IMR-90 (cell line): ENCODE results near the gene SDK1. TPM values are rescaled to one million over a fixed set of nuclear protein-coding genes. Genes with fewer than 3 reads are reported as not detected.

Source experiments
- ATAC-seq: fragments of 200-7000 bp; cut with Tn5 transposase; 2 replicates; pipeline ENCODE4 v1.9.1; 2020; ENCODE audit warnings: low read depth, mild to moderate bottlenecking, moderate library complexity
- BruUV-seq: library from RNA; stranded (reverse); fragments of 400-500 nt; replicated peaks from 2 replicates; lab custom pipeline; 2021; lab: Mats Ljungman, UMichigan
- CTCF ChIA-PET: fragments of 300-600 bp; formaldehyde crosslinking; extraction: SDS; loops from one replicate; lab custom pipeline; 2021; ENCODE audit warnings: antibody characterized with exemption; lab: Yijun Ruan, JAX
- POLR2A ChIA-PET: fragments of 300-600 bp; sonication (Branson Sonifier 250); formaldehyde crosslinking; loops from one replicate; lab custom pipeline; 2022; ENCODE audit warnings: antibody characterized with exemption; ENCODE audit not compliant: unreplicated experiment; lab: Charles Lee
- DNase-seq: peaks from one replicate; pipeline ENCODE4 v3.0.0; 2013
- H2AFZ ChIP-seq: replicated peaks from 2 replicates; pipeline ENCODE3; 2013; ENCODE audit warnings: low read length, mild to moderate bottlenecking; ENCODE audit not compliant: poor library complexity
- H2AK5ac ChIP-seq: 2 replicates; pipeline ENCODE4 v1.6.1; 2013; ENCODE audit warnings: low read depth, low read length, inconsistent platforms
- H2AK9ac ChIP-seq: replicated peaks from 2 replicates; pipeline ENCODE3; 2013; ENCODE audit warnings: mild to moderate bottlenecking, low read depth, low read length, moderate library complexity; ENCODE audit not compliant: poor library complexity
- H2BK120ac ChIP-seq: 2 replicates; pipeline ENCODE4 v1.6.1; 2013; ENCODE audit warnings: low read depth, low read length, inconsistent platforms
- H2BK15ac ChIP-seq: 3 replicates; pipeline ENCODE4 v1.6.1; 2013; ENCODE audit warnings: low read depth, low read length, inconsistent platforms
- H2BK20ac ChIP-seq: 2 replicates; pipeline ENCODE4 v1.6.1; 2013; ENCODE audit warnings: low read depth, mild to moderate bottlenecking, inconsistent platforms, low read length, moderate library complexity
- H2BK5ac ChIP-seq: 2 replicates; pipeline ENCODE4 v1.6.1; 2013; ENCODE audit warnings: mild to moderate bottlenecking, low read depth, low read length, inconsistent platforms; ENCODE audit not compliant: poor library complexity, severe bottlenecking
- H3K14ac ChIP-seq: replicated peaks from 2 replicates; pipeline ENCODE4 v1.6.1; 2013; ENCODE audit warnings: low read depth, low read length, inconsistent platforms
- H3K18ac ChIP-seq: 2 replicates; pipeline ENCODE4 v1.6.1; 2013; ENCODE audit warnings: low read depth, low read length, control low read depth
- H3K23ac ChIP-seq: 2 replicates; pipeline ENCODE4 v1.6.1; 2013; ENCODE audit warnings: low read depth, low read length, inconsistent platforms
- H3K27ac ChIP-seq: 2 replicates; pipeline ENCODE4 v1.5.1; 2013; ENCODE audit warnings: mild to moderate bottlenecking, control low read depth, low read length; ENCODE audit not compliant: insufficient read depth
- H3K27me3 ChIP-seq: 2 replicates; pipeline ENCODE4 v1.6.1; 2013; ENCODE audit warnings: low read length; ENCODE audit not compliant: control insufficient read depth, insufficient read depth
- H3K36me3 ChIP-seq: 2 replicates; pipeline ENCODE4 v1.6.1; 2013; ENCODE audit warnings: low read length, mixed read lengths; ENCODE audit not compliant: control insufficient read depth, insufficient read depth
- H3K4ac ChIP-seq: 2 replicates; pipeline ENCODE4 v1.6.1; 2013; ENCODE audit warnings: low read depth, low read length, inconsistent platforms
- H3K4me1 ChIP-seq: 2 replicates; pipeline ENCODE4 v1.6.1; 2013; ENCODE audit warnings: low read length, mixed read lengths; ENCODE audit not compliant: control insufficient read depth, insufficient read depth
- H3K4me2 ChIP-seq: 2 replicates; pipeline ENCODE4 v1.6.1; 2013; ENCODE audit warnings: low read depth, mild to moderate bottlenecking, control low read depth, low read length, moderate library complexity
- H3K4me3 ChIP-seq: 2 replicates; pipeline ENCODE4 v1.5.1; 2013; ENCODE audit warnings: low read depth, mild to moderate bottlenecking, control low read depth, low read length, moderate library complexity; ENCODE audit not compliant: insufficient read depth
- H3K56ac ChIP-seq: 2 replicates; pipeline ENCODE4 v1.6.1; 2013; ENCODE audit warnings: low read length, inconsistent platforms; ENCODE audit not compliant: insufficient read depth; ENCODE audit errors: extremely low read depth
- H3K79me1 ChIP-seq, 2 experiments: 2 replicates each; pipeline ENCODE4 v1.6.1; 2013; ENCODE audit warnings: low read length in 2 of 2, inconsistent platforms in 1 of 2, low read depth in 1 of 2
- H3K9ac ChIP-seq: 2 replicates; pipeline ENCODE4 v1.6.1; 2013; ENCODE audit warnings: low read depth, low read length, control low read depth
- H3K9me1 ChIP-seq: 2 replicates; pipeline ENCODE4 v1.6.1; 2013; ENCODE audit warnings: low read length, inconsistent platforms; ENCODE audit not compliant: insufficient read depth
- H3K9me3 ChIP-seq: 2 replicates; pipeline ENCODE4 v1.6.1; 2013; ENCODE audit warnings: low read length; ENCODE audit not compliant: control insufficient read depth, insufficient read depth
- H4K20me1 ChIP-seq: 2 replicates; pipeline ENCODE4 v1.6.1; 2013; ENCODE audit warnings: low read length, inconsistent platforms; ENCODE audit not compliant: insufficient read depth
- H4K5ac ChIP-seq: 2 replicates; pipeline ENCODE4 v1.6.1; 2013; ENCODE audit warnings: mild to moderate bottlenecking, low read depth, low read length, control low read depth
- H4K8ac ChIP-seq, 2 experiments: 2 replicates each; pipeline ENCODE4 v1.6.1; 2013; ENCODE audit warnings: low read depth in 2 of 2, low read length in 2 of 2, control low read depth in 1 of 2, inconsistent platforms in 1 of 2
- H4K91ac ChIP-seq: 2 replicates; pipeline ENCODE4 v1.6.1; 2013; ENCODE audit warnings: low read depth, low read length, inconsistent platforms; ENCODE audit not compliant: insufficient read depth
- BHLHE40 ChIP-seq: fragments of 150-350 bp; IDR thresholded peaks from 2 replicates; pipeline ENCODE4 v1.6.1; 2016; ENCODE audit warnings: mild to moderate bottlenecking, low read depth, low read length
- CEBPB ChIP-seq: IDR thresholded peaks from 2 replicates; pipeline ENCODE4 v1.6.1; 2012; ENCODE audit warnings: low read depth, low read length, improper control_type of control experiment
- CHD1 ChIP-seq: IDR thresholded peaks from 2 replicates; pipeline ENCODE4 v1.6.1; 2012; ENCODE audit warnings: low read depth, low read length, improper control_type of control experiment
- FOS ChIP-seq: fragments of 150-350 bp; IDR thresholded peaks from 2 replicates; pipeline ENCODE4 v1.6.1; 2016; ENCODE audit warnings: low read depth, low read length
- MAFK ChIP-seq: IDR thresholded peaks from 2 replicates; pipeline ENCODE4 v1.6.1; 2012; ENCODE audit warnings: low read depth, low read length, improper control_type of control experiment
- MAZ ChIP-seq: IDR thresholded peaks from 2 replicates; pipeline ENCODE4 v1.6.1; 2012; ENCODE audit warnings: low read depth, mild to moderate bottlenecking, low read length, improper control_type of control experiment, moderate library complexity, borderline replicate concordance
- MXI1 ChIP-seq: IDR thresholded peaks from 2 replicates; pipeline ENCODE4 v1.6.1; 2012; ENCODE audit warnings: low read depth, mild to moderate bottlenecking, low read length, moderate library complexity, borderline replicate concordance
- NFE2L2 ChIP-seq: fragments of 150-350 bp; IDR thresholded peaks from 2 replicates; pipeline ENCODE4 v1.6.1; 2016; ENCODE audit warnings: low read depth, mild to moderate bottlenecking, low read length
- POLR2A ChIP-seq: IDR thresholded peaks from 2 replicates; pipeline ENCODE4 v1.6.1; 2012; ENCODE audit warnings: mild to moderate bottlenecking, low read depth, low read length
- RAD21 ChIP-seq: IDR thresholded peaks from 2 replicates; pipeline ENCODE4 v1.6.1; 2012; ENCODE audit warnings: low read length, improper control_type of control experiment
- RCOR1 ChIP-seq: IDR thresholded peaks from 2 replicates; pipeline ENCODE4 v1.6.1; 2012; ENCODE audit warnings: mild to moderate bottlenecking, low read length, improper control_type of control experiment; ENCODE audit not compliant: insufficient replicate concordance
- RFX5 ChIP-seq: IDR thresholded peaks from 2 replicates; pipeline ENCODE4 v1.8.0; 2012; ENCODE audit warnings: low read depth, mild to moderate bottlenecking, low read length, moderate library complexity
- SMC3 ChIP-seq: fragments of 150-350 bp; IDR thresholded peaks from 2 replicates; pipeline ENCODE4 v1.6.1; 2016; ENCODE audit warnings: low read depth, mild to moderate bottlenecking, antibody characterized with exemption, low read length, moderate library complexity
- WGBS, 2 experiments: methylation state at CpG; one replicate each; pipeline versions ENCODE4 v1.1.5 to v1.1.7; 2013; ENCODE audit warnings: missing lambda C conversion rate in 2 of 2; ENCODE audit not compliant: insufficient read length in 1 of 2; ENCODE audit errors: extremely low coverage in 2 of 2; 5-methylcytosine and 5-hydroxymethylcytosine counted together
- dilution Hi-C: fragments of 300-500 bp; cut with HindIII; formaldehyde crosslinking; loops from one replicate; pipeline ENCODE4 v1.14.3; 2018; ENCODE audit warnings: low sequenced_read_pairs; ENCODE audit not compliant: unreplicated experiment
- in situ Hi-C: fragments of 300-500 bp; cut with MboI; formaldehyde crosslinking; loops from 3 replicates; pipeline ENCODE4 v1.14.3; 2019; ENCODE audit warnings: low sequenced_read_pairs, inconsistent platforms, mixed read lengths
- intact Hi-C: fragments of 100-400 bp; cut with micrococcal nuclease; formaldehyde crosslinking; loops from 2 replicates; pipeline ENCODE4 v1.10.0; 2022
- polyA plus RNA-seq, 3 experiments: library from polyadenylated mRNA; depleted of rRNA; stranded (reverse); fragments of >200 nt; gene quantifications; 2 replicates each; pipeline ENCODE4 v1.2.3, GENCODE V29; 2012; ENCODE audit warnings: low replicate concordance in 1 of 3
- total RNA-seq: library from RNA; depleted of rRNA; stranded (reverse); fragments of >200 nt; gene quantifications from 2 replicates; pipeline ENCODE4 v1.2.3, GENCODE V29; 2012
- TF ChIP-seq, protein P1 (sequence below): fragments of 150-350 bp; IDR thresholded peaks from 2 replicates; pipeline ENCODE4 v1.6.1; 2017; ENCODE audit warnings: mild to moderate bottlenecking, antibody characterized with exemption, low read length, low read depth
- TF ChIP-seq, protein P2 (sequence below): conservative IDR thresholded peaks from 2 replicates; pipeline ENCODE4 v1.5.1; 2012; ENCODE audit warnings: mild to moderate bottlenecking, low read depth, low read length, improper control_type of control experiment
- TF ChIP-seq, protein P3 (sequence below): fragments of 150-350 bp; IDR thresholded peaks from 2 replicates; pipeline ENCODE4 v1.6.1; 2016; ENCODE audit warnings: low read depth, mild to moderate bottlenecking, low read length, moderate library complexity, borderline replicate concordance

The SDK1 gene
- total and polyA plus RNA-seq, 2 of the 4 experiments (the other 2 are of a cell fraction), result 1.5 to 1.6 TPM

DNA sequence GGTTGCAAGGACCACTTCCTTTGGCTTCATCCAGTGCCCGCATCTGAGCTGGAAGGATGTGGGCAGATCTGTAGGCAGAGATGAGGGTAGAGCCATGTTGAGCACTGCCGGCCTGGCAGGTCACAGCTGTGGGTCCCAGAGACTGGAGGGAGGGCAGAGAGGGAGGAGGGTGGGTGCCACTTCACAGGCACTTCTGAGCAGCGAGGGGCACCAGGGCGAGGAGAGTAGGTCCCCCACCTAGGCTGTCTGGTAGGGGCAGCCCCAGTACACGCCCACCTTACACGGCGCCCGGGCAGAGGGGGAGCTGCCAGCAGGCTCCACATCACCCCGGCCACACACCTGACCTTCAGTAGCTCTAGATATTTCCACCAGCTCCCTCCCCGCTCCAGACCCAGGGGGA is 908.1 kb downstream of the SDK1 start:
- H3K9me3 ChIP-seq, result peaks cover 24% of the 10 kb centered on the region
- H3K18ac ChIP-seq, result no peak overlapping the region
- no peak overlapping the region for H2BK5ac ChIP-seq
- H2BK20ac ChIP-seq, result no peak overlapping the region
- no peaks in the 10 kb centered on the region for H3K36me3 ChIP-seq
- no peak overlapping the region for H2AFZ ChIP-seq
- no peak overlapping the region for H3K27ac ChIP-seq
- no peak overlapping the region for H3K9ac ChIP-seq
- ChIA-PET POLR2A (no interaction called here), CTCF (no interaction called here)
- dilution Hi-C loops, result no loop called here
- BruUV-seq, result no TSS peak
- DNase-seq, result no peak
- H4K8ac ChIP-seq, result no peak overlapping the region
- no peak overlapping the region for H2AK9ac ChIP-seq
- H2BK120ac ChIP-seq, result no peak overlapping the region
- H4K20me1 ChIP-seq, result no peaks in the 10 kb centered on the region
- intact Hi-C loops, result no loop called here
- no peaks in the 10 kb centered on the region for H3K79me1 ChIP-seq
- no peaks in the 10 kb centered on the region for H3K4me1 ChIP-seq
- H3K4me2 ChIP-seq, result no peak overlapping the region
- H4K91ac ChIP-seq, result no peak overlapping the region
- H2BK15ac ChIP-seq, result no peak overlapping the region
- in situ Hi-C loops, result no loop called here
- H3K4ac ChIP-seq, result no peak overlapping the region
- H3K27me3 ChIP-seq, result no peaks in the 10 kb centered on the region
- H3K14ac ChIP-seq, result no peak overlapping the region
- no peak overlapping the region for H4K5ac ChIP-seq
- H3K56ac ChIP-seq, result no peak overlapping the region
- no peak for TF ChIP-seq MXI1
- TF ChIP-seq CEBPB, result no peak
- no peak for TF ChIP-seq CHD1
- no peak for TF ChIP-seq NFE2L2
- no peak for TF ChIP-seq FOS
- no peak for TF ChIP-seq MAZ
- TF ChIP-seq RCOR1, result no peak
- TF ChIP-seq, protein P1, sequence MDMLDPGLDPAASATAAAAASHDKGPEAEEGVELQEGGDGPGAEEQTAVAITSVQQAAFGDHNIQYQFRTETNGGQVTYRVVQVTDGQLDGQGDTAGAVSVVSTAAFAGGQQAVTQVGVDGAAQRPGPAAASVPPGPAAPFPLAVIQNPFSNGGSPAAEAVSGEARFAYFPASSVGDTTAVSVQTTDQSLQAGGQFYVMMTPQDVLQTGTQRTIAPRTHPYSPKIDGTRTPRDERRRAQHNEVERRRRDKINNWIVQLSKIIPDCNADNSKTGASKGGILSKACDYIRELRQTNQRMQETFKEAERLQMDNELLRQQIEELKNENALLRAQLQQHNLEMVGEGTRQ, result no peak
- no peak for TF ChIP-seq SMC3
- no peak for TF ChIP-seq MAFK
- TF ChIP-seq RFX5, result no peak
- no peak for TF ChIP-seq RAD21
- TF ChIP-seq, protein P2, sequence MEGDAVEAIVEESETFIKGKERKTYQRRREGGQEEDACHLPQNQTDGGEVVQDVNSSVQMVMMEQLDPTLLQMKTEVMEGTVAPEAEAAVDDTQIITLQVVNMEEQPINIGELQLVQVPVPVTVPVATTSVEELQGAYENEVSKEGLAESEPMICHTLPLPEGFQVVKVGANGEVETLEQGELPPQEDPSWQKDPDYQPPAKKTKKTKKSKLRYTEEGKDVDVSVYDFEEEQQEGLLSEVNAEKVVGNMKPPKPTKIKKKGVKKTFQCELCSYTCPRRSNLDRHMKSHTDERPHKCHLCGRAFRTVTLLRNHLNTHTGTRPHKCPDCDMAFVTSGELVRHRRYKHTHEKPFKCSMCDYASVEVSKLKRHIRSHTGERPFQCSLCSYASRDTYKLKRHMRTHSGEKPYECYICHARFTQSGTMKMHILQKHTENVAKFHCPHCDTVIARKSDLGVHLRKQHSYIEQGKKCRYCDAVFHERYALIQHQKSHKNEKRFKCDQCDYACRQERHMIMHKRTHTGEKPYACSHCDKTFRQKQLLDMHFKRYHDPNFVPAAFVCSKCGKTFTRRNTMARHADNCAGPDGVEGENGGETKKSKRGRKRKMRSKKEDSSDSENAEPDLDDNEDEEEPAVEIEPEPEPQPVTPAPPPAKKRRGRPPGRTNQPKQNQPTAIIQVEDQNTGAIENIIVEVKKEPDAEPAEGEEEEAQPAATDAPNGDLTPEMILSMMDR, result no peak
- TF ChIP-seq, protein P3, sequence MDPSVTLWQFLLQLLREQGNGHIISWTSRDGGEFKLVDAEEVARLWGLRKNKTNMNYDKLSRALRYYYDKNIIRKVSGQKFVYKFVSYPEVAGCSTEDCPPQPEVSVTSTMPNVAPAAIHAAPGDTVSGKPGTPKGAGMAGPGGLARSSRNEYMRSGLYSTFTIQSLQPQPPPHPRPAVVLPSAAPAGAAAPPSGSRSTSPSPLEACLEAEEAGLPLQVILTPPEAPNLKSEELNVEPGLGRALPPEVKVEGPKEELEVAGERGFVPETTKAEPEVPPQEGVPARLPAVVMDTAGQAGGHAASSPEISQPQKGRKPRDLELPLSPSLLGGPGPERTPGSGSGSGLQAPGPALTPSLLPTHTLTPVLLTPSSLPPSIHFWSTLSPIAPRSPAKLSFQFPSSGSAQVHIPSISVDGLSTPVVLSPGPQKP, result no peak
- TF ChIP-seq POLR2A, result no peak
- no peak for TF ChIP-seq BHLHE40
- H3K23ac ChIP-seq, result no peak overlapping the region
- ATAC-seq, result no peak
- WGBS, 2 experiments, result no CpG with 5 or more reads among the region's 10 CpGs
- no peak overlapping the region for H2AK5ac ChIP-seq
- no peak overlapping the region for H3K4me3 ChIP-seq
- H3K9me1 ChIP-seq, result no peaks in the 10 kb centered on the region
